ENCODE measurements around the gene TMEM269.

TMEM269 gene

GRCh38 chr1:42767510-42768000 is 17.2 kb upstream of the TMEM269 start:
- peak overlapping the region; percentile 81 for H2AFZ ChIP-seq (ENCODE audit: low read depth, low read length, severe bottlenecking)
- TF ChIP-seq CTCF (IDR thresholded peaks at IDR 0.05; ENCODE audit: insufficient read depth, low read length, poor library complexity, severe bottlenecking) (no peak), EZH2phosphoT487 (conservative IDR thresholded peaks at IDR 0.05; ENCODE audit: low read length) (no peak)
- no peaks in the 10 kb centered on the region for H3K36me3 ChIP-seq (ENCODE audit: low read length)
- H3K9me3 ChIP-seq (ENCODE audit: insufficient read depth, low read length) = no peaks in the 10 kb centered on the region
- H3F3A ChIP-seq (ENCODE audit: insufficient read depth) = no peaks in the 10 kb centered on the region
- no peaks in the 10 kb centered on the region for H3K27me3 ChIP-seq (ENCODE audit: low read length)
- peak overlapping the region; percentile 69 for H3K4me3 ChIP-seq (ENCODE audit: insufficient read depth, low read length, poor library complexity, severe bottlenecking)
- no peaks in the 10 kb centered on the region for H3K9me2 ChIP-seq (replicated peaks; ENCODE audit: insufficient read depth, low read length)
- peak overlapping the region; percentile 88 for H3K9ac ChIP-seq (ENCODE audit: low read length)
- H3K27ac ChIP-seq (ENCODE audit: low read depth, low read length) = peak overlapping the region; percentile 55
- H3K4me2 ChIP-seq (ENCODE audit: low read depth, low read length, poor library complexity, severe bottlenecking) = peak overlapping the region; percentile 90
- H4K20me1 ChIP-seq (ENCODE audit: low read depth, low read length) = peaks cover 4% of the 10 kb centered on the region; the same call in 1 of the 2 replicates
- H3K79me2 ChIP-seq (ENCODE audit: insufficient read depth, low read length) = peaks cover 61% of the 10 kb centered on the region

GRCh38 chr1:42768172-42768571 is 16.6 kb upstream of the TMEM269 start:
- Histone ChIP-seq H3K9me3 (ENCODE audit: insufficient read depth, low read length) (no peaks in the 10 kb centered on the region), H3K27ac (ENCODE audit: low read depth, low read length) (no peak overlapping the region), H3K9ac (ENCODE audit: low read length) (peak overlapping the region; percentile 88), H3K4me3 (ENCODE audit: insufficient read depth, low read length, poor library complexity, severe bottlenecking) (peak overlapping the region; percentile 69), H3K4me2 (ENCODE audit: low read depth, low read length, poor library complexity, severe bottlenecking) (peak overlapping the region; percentile 90), H3K79me2 (ENCODE audit: insufficient read depth, low read length) (peaks cover 61% of the 10 kb centered on the region), H3K9me2 (replicated peaks; ENCODE audit: insufficient read depth, low read length) (no peaks in the 10 kb centered on the region), H2AFZ (ENCODE audit: low read depth, low read length, severe bottlenecking) (no peak overlapping the region), H4K20me1 (ENCODE audit: low read depth, low read length) (peaks cover 4% of the 10 kb centered on the region; the same call in 1 of the 2 replicates), H3F3A (ENCODE audit: insufficient read depth) (no peaks in the 10 kb centered on the region), H3K27me3 (ENCODE audit: low read length) (no peaks in the 10 kb centered on the region), H3K36me3 (ENCODE audit: low read length) (no peaks in the 10 kb centered on the region)
- TF ChIP-seq CTCF (IDR thresholded peaks at IDR 0.05; ENCODE audit: insufficient read depth, low read length, poor library complexity, severe bottlenecking) (no peak), EZH2phosphoT487 (conservative IDR thresholded peaks at IDR 0.05; ENCODE audit: low read length) (no peak)

- Histone ChIP-seq H3K36me3 (ENCODE audit: low read length) (no peaks in the 10 kb centered on the region; the same call in 1 of the 2 replicates), H3K4me2 (ENCODE audit: low read depth, low read length, poor library complexity, severe bottlenecking) (no peak overlapping the region), H3K4me3 (ENCODE audit: insufficient read depth, low read length, poor library complexity, severe bottlenecking) (no peak overlapping the region), H3K9me2 (replicated peaks; ENCODE audit: insufficient read depth, low read length) (no peaks in the 10 kb centered on the region), H3K27ac (ENCODE audit: low read depth, low read length) (no peak overlapping the region), H3F3A (ENCODE audit: insufficient read depth) (no peaks in the 10 kb centered on the region), H2AFZ (ENCODE audit: low read depth, low read length, severe bottlenecking) (no peak overlapping the region), H4K20me1 (ENCODE audit: low read depth, low read length) (peaks cover 4% of the 10 kb centered on the region; the same call in 1 of the 2 replicates), H3K9ac (ENCODE audit: low read length) (no peak overlapping the region), H3K27me3 (ENCODE audit: low read length) (no peaks in the 10 kb centered on the region), H3K79me2 (ENCODE audit: insufficient read depth, low read length) (peaks cover 55% of the 10 kb centered on the region), H3K9me3 (ENCODE audit: insufficient read depth, low read length) (no peaks in the 10 kb centered on the region)
- TF ChIP-seq CTCF (IDR thresholded peaks at IDR 0.05; ENCODE audit: insufficient read depth, low read length, poor library complexity, severe bottlenecking) (no peak), EZH2phosphoT487 (conservative IDR thresholded peaks at IDR 0.05; ENCODE audit: low read length) (no peak)
Observed at GRCh38 chr1:42769811-42770210, 15.0 kb upstream of the TMEM269 start.
